K562 (cell line): ENCODE results near the gene CRTC3. TPM values are rescaled to one million over a fixed set of nuclear protein-coding genes. Genes with fewer than 3 reads are reported as not detected.

Source experiments
- CREB1 ChIP-seq, 2 experiments: sonication (generic) in 1 of 2; formaldehyde crosslinking in 1 of 2; IDR thresholded peaks; 2 replicates each; pipeline versions ENCODE4 v1.6.1 to v1.8.0; 2012 to 2022; ENCODE audit warnings: inconsistent platforms in 1 of 2, mild to moderate bottlenecking in 1 of 2, missing genetic modification reagents in 1 of 2, moderate library complexity in 1 of 2
- E2F4 ChIP-seq: sonication (generic); formaldehyde crosslinking; IDR thresholded peaks from 2 replicates; pipeline ENCODE4 v1.8.0; 2022; ENCODE audit warnings: mild to moderate bottlenecking, low read depth, missing genetic modification reagents
- ELF1 ChIP-seq: fragments of 200-800 bp; sonication (Bioruptor generic); IDR thresholded peaks from 2 replicates; pipeline ENCODE4 v1.6.1; 2016; ENCODE audit warnings: missing genetic modification characterization, missing compliant biosample characterization
- ELK1 ChIP-seq: sonication (generic); formaldehyde crosslinking; IDR thresholded peaks from 2 replicates; pipeline ENCODE4 v1.8.1; 2022; ENCODE audit warnings: missing genetic modification reagents
- HDAC2 ChIP-seq: fragments of 450-650 bp; IDR thresholded peaks from 2 replicates; pipeline ENCODE4 v1.6.1; 2016; ENCODE audit warnings: mild to moderate bottlenecking
- HMG20B ChIP-seq: fragments of 250-450 bp; sonication (Bioruptor Pico); IDR thresholded peaks from 2 replicates; pipeline ENCODE4 v1.5.0; 2021; ENCODE audit warnings: mild to moderate bottlenecking
- HNRNPK ChIP-seq: fragments of 200-400 bp; formaldehyde crosslinking; IDR thresholded peaks from one replicate; pipeline ENCODE4 v1.6.1; 2018; ENCODE audit warnings: mild to moderate bottlenecking, low read depth, low read length; ENCODE audit not compliant: poor library complexity, severe bottlenecking
- MTF1 ChIP-seq: fragments of 250-450 bp; sonication (Bioruptor Pico); IDR thresholded peaks from 2 replicates; pipeline ENCODE4 v1.9.0; 2021; ENCODE audit warnings: moderate library complexity, mild to moderate bottlenecking, inconsistent platforms, borderline replicate concordance
- MYBL2 ChIP-seq, 2 experiments: fragments of 450-650 bp in 1 of 2; sonication (generic) in 1 of 2; formaldehyde crosslinking in 1 of 2; IDR thresholded peaks; 2 replicates each; pipeline versions ENCODE4 v1.6.1 to v1.8.1; 2017 to 2022; ENCODE audit warnings: borderline replicate concordance in 1 of 2, inconsistent platforms in 1 of 2, low read depth in 1 of 2, mild to moderate bottlenecking in 1 of 2, missing genetic modification reagents in 1 of 2, moderate library complexity in 1 of 2
- RBM15 ChIP-seq: fragments of 200-400 bp; formaldehyde crosslinking; IDR thresholded peaks from 2 replicates; pipeline ENCODE4 v1.6.1; 2018; ENCODE audit warnings: mild to moderate bottlenecking, low read length, moderate library complexity; ENCODE audit not compliant: insufficient read depth
- RBM17 ChIP-seq: fragments of 200-400 bp; formaldehyde crosslinking; IDR thresholded peaks from 2 replicates; pipeline ENCODE4 v1.6.1; 2017; ENCODE audit warnings: low read depth, mild to moderate bottlenecking, low read length, borderline replicate concordance
- RCOR1 ChIP-seq, 2 experiments: IDR thresholded peaks; 2 replicates each; pipeline ENCODE4 v1.6.1; 2012; ENCODE audit warnings: low read depth in 2 of 2, low read length in 2 of 2, borderline replicate concordance in 1 of 2, improper control_type of control experiment in 1 of 2
- SMARCB1 ChIP-seq: IDR thresholded peaks from 2 replicates; pipeline ENCODE4 v1.6.1; 2011; ENCODE audit warnings: improper control_type of control experiment, low read depth; ENCODE audit not compliant: insufficient read length
- SMARCE1 ChIP-seq: fragments of 450-650 bp; IDR thresholded peaks from 2 replicates; pipeline ENCODE4 v1.7.1; 2016; ENCODE audit warnings: mild to moderate bottlenecking
- STAT5A ChIP-seq: IDR thresholded peaks from 2 replicates; pipeline ENCODE4 v1.6.1; 2012; ENCODE audit warnings: low read length, inconsistent platforms, borderline replicate concordance
- ZEB2 ChIP-seq: fragments of 450-650 bp; IDR thresholded peaks from 2 replicates; pipeline ENCODE4 v1.6.1; 2016
- ZNF23 ChIP-seq: fragments of 250-450 bp; sonication (Bioruptor Pico); IDR thresholded peaks from 2 replicates; pipeline ENCODE4 v1.4.0; 2020; ENCODE audit warnings: mild to moderate bottlenecking
- ZNF280A ChIP-seq: fragments of 450-650 bp; IDR thresholded peaks from 2 replicates; pipeline ENCODE4 v1.6.1; 2018; ENCODE audit warnings: mild to moderate bottlenecking, low read depth; ENCODE audit not compliant: partially characterized antibody
- ZNF75A ChIP-seq: fragments of 450-650 bp; formaldehyde crosslinking; IDR thresholded peaks from 2 replicates; pipeline ENCODE4 v1.4.0; 2020; ENCODE audit warnings: mild to moderate bottlenecking
- ZNF76 ChIP-seq: fragments of 250-450 bp; sonication (Bioruptor Pico); IDR thresholded peaks from 2 replicates; pipeline ENCODE4 v1.4.0; 2020; ENCODE audit warnings: mild to moderate bottlenecking, moderate library complexity, borderline replicate concordance
- polyA plus RNA-seq, 8 experiments: library from polyadenylated mRNA; depleted of rRNA in 4 of 8; stranded (reverse) in 5 of 8; unstranded in 3 of 8; fragments of >200 nt; fragmentation: Nextera tagmentation in 2 of 8; fragmentation: Illumina TruSeq in 1 of 8; extraction: Ambion mirVana in 2 of 8; extraction: Trizol in 1 of 8; gene quantifications; 2 replicates each; pipeline versions ENCODE4 v1.2.1 to v1.2.3, GENCODE V29; 2011 to 2014; ENCODE audit warnings: inconsistent platforms in 1 of 8, missing spikeins in 1 of 8
- total RNA-seq, 7 experiments: library from RNA; depleted of rRNA in 6 of 7; stranded (reverse); fragments of >200 nt in 6 of 7; fragmentation: Illumina TruSeq in 2 of 7; extraction: Trizol in 2 of 7; gene quantifications; 2 replicates each; pipeline versions ENCODE4 v1.2.1 to v1.2.3, GENCODE V29; 2011 to 2021; ENCODE audit warnings: low replicate concordance in 1 of 7
- TF ChIP-seq, protein P1 (sequence below): fragments of 250-450 bp; sonication (Bioruptor Pico); IDR thresholded peaks from 2 replicates; pipeline ENCODE4 v1.9.0; 2021; ENCODE audit warnings: mild to moderate bottlenecking

The CRTC3 gene
- total and polyA plus RNA-seq, 9 of the 15 experiments (the other 6 are each of a cell fraction or from before 2014, with no cell fraction given), result 1.2 to 19.0 (median 11.6) TPM

DNA sequence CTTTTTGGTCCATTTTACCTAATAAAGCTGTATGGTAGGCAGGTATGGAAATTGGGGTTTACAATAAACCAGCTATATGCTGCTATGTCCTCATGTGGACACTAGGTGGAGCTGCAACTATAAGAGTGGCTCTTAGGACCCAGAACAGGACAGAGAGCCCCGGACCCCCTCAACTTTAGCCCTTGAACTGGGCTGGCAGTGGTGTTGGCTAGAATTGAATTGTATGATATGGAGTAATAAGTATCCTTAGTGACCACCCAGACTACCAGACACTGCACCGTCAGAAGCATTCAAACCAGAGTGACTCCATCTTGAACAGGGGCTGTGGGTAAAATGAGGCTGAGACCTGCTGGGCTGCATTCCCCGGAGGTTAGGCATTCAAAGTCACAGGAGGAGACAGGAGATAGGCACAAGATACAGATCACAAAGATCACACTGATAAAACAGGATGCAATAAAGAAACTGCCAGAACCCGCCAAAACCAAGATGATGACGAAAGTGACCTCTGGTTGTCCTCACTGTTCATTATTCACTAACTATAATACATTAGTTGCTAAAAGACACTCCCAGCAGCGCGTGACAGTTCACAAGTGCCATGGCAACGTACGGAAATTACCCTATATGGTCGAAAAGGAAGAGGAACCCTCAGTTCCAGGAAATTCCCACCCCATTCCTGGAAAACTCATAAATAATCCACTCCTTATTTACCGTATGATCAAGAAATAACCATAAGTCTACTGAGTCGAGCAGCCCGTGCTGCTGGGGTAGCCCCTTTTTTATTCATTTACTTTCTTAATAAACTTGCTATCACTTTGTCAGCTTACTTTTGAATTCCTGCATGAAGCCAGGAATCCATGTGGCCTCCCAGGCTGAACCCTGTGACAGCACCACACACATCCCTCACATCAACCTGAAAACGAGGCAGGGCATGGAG, 118.7 kb downstream of the CRTC3 start (continued):
- TF ChIP-seq SMARCB1, result no peak
- TF ChIP-seq ELK1 (CRISPR knock-in tag), result 0 out of 2 replicates have a peak, but pooled peaks have one; percentile 48
- peak; percentile 98 for TF ChIP-seq HDAC2
- no peak for TF ChIP-seq ZNF280A
- TF ChIP-seq, protein P1, sequence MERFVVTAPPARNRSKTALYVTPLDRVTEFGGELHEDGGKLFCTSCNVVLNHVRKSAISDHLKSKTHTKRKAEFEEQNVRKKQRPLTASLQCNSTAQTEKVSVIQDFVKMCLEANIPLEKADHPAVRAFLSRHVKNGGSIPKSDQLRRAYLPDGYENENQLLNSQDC (CRISPR knock-in tag), result peak; percentile 96
- TF ChIP-seq RBM15, result no peak
- TF ChIP-seq HMG20B (CRISPR knock-in tag), result peak; percentile 96
- peak; percentile 97 for TF ChIP-seq ZNF75A (CRISPR knock-in tag)
- TF ChIP-seq STAT5A, result peak; percentile 98
- TF ChIP-seq E2F4 (CRISPR knock-in tag), result no peak
- peak; percentile 100 for TF ChIP-seq MTF1 (CRISPR knock-in tag)
- no peak; the same call in 1 of the 2 replicates for TF ChIP-seq CREB1 (IDR thresholded peaks at IDR 0.05)
- peak; percentile 37; the same call in 1 of the 2 replicates for TF ChIP-seq CREB1 (CRISPR knock-in tag; IDR thresholded peaks at IDR 0.05)
- TF ChIP-seq ZNF23, result peak; percentile 98
- TF ChIP-seq SMARCE1, result peak; percentile 88
- TF ChIP-seq ZNF76, result peak; percentile 100
- peak; percentile 42; the same call in 1 of the 2 replicates for TF ChIP-seq ELF1 (tag)
- TF ChIP-seq HNRNPK, result no peak
- no peak for TF ChIP-seq MYBL2 (IDR thresholded peaks at IDR 0.05; ENCODE audit: low read depth)
- no peak for TF ChIP-seq MYBL2 (CRISPR knock-in tag; IDR thresholded peaks at IDR 0.05; ENCODE audit: borderline replicate concordance)
- no peak for TF ChIP-seq RBM17
- TF ChIP-seq ZEB2, result peak; percentile 79; the same call in 1 of the 2 replicates
- TF ChIP-seq RCOR1 (IDR thresholded peaks at IDR 0.05; ENCODE audit: borderline replicate concordance in 1 of 2, low read depth in 2 of 2, low read length in 2 of 2), result 0 out of 4 replicates have a peak, but pooled peaks of 1 of the 2 experiments have one; percentile 3
